NK-92 treated with Interleukin-12 subunit alpha and Interleukin-12 subunit beta, amount 100 ng/mL, for 24 hours (cell line): ENCODE results near the gene INSYN2A.

Experiments used
- DNase-seq: peaks from one replicate; lab custom pipeline; 2025; lab: John Stamatoyannopoulos, UW

Gene INSYN2A

DNA sequence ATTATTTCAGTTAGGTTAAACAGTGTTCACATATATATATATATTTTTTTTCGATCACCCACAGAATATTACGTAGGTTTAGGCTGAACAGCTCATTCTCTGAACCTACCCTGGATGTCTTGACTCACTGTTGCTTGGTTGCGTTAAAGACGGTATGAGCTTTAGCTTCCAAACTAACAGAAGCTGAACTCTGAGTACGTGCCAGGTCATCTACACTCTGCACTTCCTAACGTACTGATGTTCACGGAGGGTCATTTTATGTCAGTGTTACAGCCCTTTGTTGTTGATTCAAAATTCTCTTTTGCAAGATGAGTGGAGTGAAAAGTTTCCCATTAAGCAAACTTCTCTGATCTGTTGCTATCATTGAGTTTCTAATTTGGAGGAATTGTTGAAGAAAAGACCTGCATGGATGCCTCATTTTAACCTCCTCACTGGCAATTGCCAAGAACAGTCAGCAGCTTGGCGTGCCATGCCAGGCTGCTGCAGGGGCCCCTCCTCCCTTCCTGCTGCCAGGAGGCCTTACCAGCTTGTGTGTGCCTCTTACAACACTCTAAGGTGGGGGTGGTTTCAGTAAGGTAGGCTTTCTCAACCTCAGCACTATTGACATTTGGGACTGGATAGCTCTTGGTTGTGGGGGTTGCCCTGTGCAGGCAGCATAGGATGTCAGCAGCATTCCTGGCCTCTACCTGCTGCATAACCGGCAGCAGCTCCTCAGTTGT lies 44.3 kb downstream of the INSYN2A start:
- no peak for DNase-seq

DNA sequence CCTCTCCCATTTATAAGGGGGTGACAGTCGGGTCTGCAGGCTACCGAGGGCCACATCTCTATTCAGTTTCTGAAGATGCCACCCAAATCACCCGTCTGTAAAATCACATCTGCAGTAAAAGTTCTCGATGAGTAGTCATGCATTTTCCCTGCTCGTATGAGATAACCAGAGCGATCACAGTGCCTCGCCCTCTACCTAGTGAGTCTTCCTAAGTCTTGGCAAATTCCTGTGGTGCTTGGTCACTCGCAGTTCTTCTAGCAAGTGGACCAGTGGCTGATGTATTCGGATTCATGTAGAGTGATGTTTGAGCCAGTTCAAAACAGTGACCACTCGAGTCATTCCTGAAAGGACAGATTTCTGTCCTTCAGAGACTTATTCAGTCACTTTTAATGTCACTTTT lies 44.9 kb downstream of the INSYN2A start:
- no peak for DNase-seq

DNA sequence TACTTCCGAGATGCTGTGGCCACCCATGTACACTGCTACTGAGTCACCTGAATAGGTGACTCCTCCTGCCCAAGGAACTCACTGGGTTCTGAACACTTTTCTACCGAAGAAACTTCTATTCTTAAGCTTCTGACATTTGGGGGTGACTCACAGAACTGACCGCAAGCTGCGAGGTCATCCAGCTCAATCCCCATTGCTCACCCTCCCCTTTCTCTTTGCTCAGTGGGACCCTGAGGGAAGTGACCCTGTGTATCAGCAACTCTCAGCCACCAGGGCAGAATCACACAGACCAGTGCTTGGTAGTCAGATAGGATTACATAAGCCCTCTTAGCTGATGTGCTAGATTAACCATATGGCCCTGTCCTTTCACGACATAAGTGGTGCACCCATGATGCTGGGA lies 46.3 kb downstream of the INSYN2A start:
- DNase-seq, result no peak

DNA sequence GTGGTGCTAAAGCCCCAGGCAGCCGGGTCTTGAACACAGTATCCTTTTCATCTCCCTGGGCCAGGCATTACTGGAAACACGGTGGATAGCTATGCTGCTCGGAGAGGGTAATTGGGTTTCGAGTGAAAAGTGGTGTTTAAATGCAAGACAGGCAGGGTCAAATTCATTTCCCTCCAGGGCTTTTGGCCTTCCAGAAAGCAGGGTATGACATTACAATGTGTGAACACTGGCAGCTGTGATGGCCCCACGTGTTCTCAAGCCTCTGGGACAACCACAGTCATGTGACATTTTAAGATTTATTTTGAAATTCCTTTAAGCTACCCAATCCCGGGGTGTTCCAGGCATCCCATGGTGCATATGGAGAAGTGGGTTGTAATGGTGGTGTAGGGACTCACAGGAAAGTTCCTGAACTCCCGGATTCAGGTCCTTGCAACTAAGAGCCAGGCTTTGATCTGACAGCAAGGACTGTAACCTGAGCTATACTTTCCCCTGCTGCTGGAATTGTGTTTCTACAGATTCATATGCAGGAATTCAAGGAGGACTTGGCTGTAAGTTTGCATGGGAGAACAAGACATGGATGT lies 46.8 kb downstream of the INSYN2A start:
- DNase-seq, result no peak

DNA sequence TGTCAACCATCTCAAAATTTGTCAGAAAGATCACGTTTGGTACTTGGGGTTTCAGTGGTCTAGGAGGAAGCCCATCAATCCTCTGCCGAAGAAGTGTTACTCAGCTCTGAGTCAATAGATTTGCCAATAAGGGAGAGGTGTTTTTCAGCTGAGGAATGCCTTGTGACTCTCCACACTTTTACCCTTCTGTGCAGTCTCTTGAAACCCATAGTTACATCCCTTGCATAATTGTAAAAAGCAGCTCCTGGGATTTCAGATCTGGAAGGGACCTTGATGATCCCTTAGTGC lies 47.5 kb downstream of the INSYN2A start:
- no peak for DNase-seq

DNA sequence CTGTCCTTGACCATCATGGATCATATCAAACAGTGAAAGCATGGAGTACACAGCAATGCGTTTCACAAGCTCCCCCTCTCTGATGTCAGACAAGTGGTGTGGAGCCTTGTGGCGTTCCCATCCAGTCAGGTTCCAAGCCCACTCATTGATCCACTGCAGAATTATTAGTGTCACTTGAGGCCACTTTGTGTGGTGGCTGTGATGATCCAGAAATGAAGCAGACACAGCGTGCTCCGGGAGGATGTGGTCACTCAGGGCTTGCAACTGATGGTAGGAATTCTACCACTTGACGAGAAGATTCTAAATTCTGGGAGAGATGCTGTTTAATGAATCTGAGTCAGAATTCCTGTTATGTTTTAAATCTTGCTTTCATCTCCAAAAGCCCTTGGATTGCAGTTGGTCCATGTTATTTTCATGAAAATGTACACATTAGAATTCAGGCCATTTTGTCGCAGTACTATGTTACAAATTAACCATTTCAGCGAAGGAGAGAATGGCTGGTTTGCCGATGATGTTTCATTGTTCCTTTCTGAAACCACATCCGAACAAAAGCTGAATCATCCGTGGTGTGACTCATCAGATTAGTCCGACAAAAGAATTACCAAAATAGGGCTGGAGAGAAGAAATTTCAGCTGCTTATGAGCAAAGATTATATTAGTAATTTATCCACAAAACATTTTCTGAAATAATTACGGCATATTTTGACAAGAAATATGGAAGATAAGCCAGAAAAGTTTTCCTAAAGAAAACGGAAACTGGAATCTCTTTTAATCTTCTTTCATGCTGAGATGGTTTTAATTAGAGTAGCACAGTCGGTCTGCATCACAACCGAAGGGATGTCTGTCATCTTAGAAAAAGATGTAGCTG lies 48.1 kb downstream of the INSYN2A start:
- no peak for DNase-seq

DNA sequence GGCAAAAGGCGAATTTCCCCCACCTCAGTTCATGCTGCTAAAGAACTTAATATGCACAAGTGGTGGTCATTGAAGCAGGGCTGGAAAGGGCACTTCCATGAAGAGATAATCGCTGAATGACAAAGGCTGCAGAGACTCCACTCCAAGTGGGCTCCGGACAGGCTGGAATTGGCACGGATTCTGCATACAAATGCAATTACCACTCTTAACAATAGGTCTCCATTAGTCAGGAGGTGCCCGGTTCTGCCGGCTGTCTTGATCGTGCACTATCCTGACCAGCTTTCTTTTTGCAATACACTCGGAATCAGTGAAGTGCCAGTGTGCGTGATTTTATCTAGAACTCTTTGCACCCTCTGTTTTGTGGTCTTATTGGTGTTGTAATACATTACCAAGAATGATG lies 49.7 kb downstream of the INSYN2A start:
- DNase-seq, result no peak
